Measurements from ENCODE around the gene TGM5.
A peak's percentile ranks its signal among the peaks of the same experiment; 100 is the strongest.

DNA sequence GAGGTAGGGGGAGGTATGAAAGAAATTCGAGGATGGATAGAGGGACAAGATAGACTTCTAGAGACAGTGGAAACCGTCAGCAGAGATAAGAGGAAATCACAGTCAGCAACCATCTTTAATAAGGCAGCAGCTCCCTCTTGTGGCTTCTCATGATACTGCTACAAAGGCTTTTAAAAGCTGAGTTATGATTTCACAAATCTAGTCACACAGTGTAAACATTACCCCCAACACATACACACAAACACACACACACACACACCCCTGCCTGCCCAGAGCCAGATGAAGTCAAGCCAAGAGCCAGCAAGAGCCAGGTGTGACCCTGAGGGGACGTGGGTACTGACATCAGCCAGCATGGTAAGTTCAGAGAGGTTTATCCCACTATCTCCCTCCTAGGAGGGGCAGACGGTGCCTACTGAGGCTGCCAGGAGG lies 18.9 kb upstream of the TGM5 start:
- TF ChIP-seq POLR2A (IDR thresholded peaks at IDR 0.05; ENCODE audit: low read length) (no peak), GATA1 (IDR thresholded peaks at IDR 0.05; ENCODE audit: low read depth, low read length) (peak; percentile 29)
